CD1c-positive myeloid dendritic cell (primary cell): ENCODE results near the gene KCNJ8.
"Not testable (repeated sequence)": the region's sequence is repeated elsewhere in the genome, so short reads cannot be mapped to it uniquely, and the experiment has no call there.

Experiments
- DNase-seq: peaks from one replicate; pipeline ENCODE4 v3.0.0-alpha.2; 2016; ENCODE audit errors: extremely low spot score

KCNJ8 gene

GRCh38 chr12:21774358-21775132, at the start of gene KCNJ8:
Gene KCNJ8, minus strand, starts transcription at chr12:21774706. Its CDS starts 1,090 bp downstream, at chr12:21773616.
- no peak for DNase-seq

- DNase-seq = no peak
Measured at GRCh38 chr12:21823581-21823980, 49.1 kb upstream of the KCNJ8 start.

GRCh38 chr12:21819678-21820077, 45.2 kb upstream of the KCNJ8 start:
- no peak for DNase-seq

GRCh38 chr12:21819236-21819635, 44.7 kb upstream of the KCNJ8 start:
- no peak for DNase-seq

- no peak for DNase-seq
Measured at GRCh38 chr12:21818627-21819026, 44.1 kb upstream of the KCNJ8 start.

GRCh38 chr12:21815306-21816062, 41.0 kb upstream of the KCNJ8 start:
- DNase-seq = no peak

- no peak for DNase-seq
Measured at GRCh38 chr12:21814814-21815213, 40.3 kb upstream of the KCNJ8 start.

GRCh38 chr12:21814327-21814726, 39.8 kb upstream of the KCNJ8 start:
- DNase-seq = no peak

GRCh38 chr12:21813751-21814150, 39.2 kb upstream of the KCNJ8 start:
- no peak for DNase-seq

- no peak for DNase-seq
Measured at GRCh38 chr12:21813125-21813524, 38.6 kb upstream of the KCNJ8 start.

- DNase-seq = not testable (repeated sequence)
Measured at GRCh38 chr12:21812340-21812739, 37.8 kb upstream of the KCNJ8 start.

- DNase-seq = no peak
Measured at GRCh38 chr12:21809100-21809499, 34.6 kb upstream of the KCNJ8 start.

GRCh38 chr12:21806255-21806654, 31.7 kb upstream of the KCNJ8 start:
- DNase-seq = no peak

- no peak for DNase-seq
Measured at GRCh38 chr12:21801522-21802288, 27.2 kb upstream of the KCNJ8 start.

GRCh38 chr12:21800011-21800410, 25.5 kb upstream of the KCNJ8 start:
- DNase-seq = no peak

- DNase-seq = no peak
Measured at GRCh38 chr12:21797539-21797938, 23.0 kb upstream of the KCNJ8 start.

GRCh38 chr12:21795648-21796328, 21.3 kb upstream of the KCNJ8 start:
- DNase-seq = no peak

GRCh38 chr12:21794807-21795595, 20.5 kb upstream of the KCNJ8 start:
- not testable (repeated sequence) for DNase-seq

GRCh38 chr12:21789687-21790086, 15.2 kb upstream of the KCNJ8 start:
- DNase-seq = not testable (repeated sequence)

- no peak for DNase-seq
Measured at GRCh38 chr12:21788089-21788983, 13.8 kb upstream of the KCNJ8 start.
